ENCODE results near the gene TACR2.

Gene TACR2

DNA sequence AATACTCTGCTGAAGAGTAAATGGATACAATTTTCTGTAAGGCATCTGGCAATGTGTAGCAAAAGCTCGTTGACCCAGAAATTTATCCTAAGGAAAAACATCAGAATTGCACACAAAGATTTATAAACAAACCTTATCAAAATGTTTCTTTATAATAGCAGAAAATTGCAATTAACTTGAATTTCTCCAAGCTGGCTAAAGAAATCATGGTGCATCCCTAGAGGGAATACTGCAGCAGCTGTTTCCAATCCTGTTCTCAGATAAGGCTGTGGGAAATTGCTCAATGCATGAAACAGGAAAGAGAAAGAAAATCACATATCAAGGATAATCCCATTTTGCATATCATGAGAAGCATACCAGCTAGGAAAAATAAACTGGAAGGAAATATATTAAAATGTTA is 18.7 kb downstream of the TACR2 start:
- no peak for DNase-seq (ENCODE audit: low read depth)
- TF ChIP-seq, protein P1, sequence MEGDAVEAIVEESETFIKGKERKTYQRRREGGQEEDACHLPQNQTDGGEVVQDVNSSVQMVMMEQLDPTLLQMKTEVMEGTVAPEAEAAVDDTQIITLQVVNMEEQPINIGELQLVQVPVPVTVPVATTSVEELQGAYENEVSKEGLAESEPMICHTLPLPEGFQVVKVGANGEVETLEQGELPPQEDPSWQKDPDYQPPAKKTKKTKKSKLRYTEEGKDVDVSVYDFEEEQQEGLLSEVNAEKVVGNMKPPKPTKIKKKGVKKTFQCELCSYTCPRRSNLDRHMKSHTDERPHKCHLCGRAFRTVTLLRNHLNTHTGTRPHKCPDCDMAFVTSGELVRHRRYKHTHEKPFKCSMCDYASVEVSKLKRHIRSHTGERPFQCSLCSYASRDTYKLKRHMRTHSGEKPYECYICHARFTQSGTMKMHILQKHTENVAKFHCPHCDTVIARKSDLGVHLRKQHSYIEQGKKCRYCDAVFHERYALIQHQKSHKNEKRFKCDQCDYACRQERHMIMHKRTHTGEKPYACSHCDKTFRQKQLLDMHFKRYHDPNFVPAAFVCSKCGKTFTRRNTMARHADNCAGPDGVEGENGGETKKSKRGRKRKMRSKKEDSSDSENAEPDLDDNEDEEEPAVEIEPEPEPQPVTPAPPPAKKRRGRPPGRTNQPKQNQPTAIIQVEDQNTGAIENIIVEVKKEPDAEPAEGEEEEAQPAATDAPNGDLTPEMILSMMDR (IDR thresholded peaks at IDR 0.05; ENCODE audit: low read depth, low read length) = no peak
- TF ChIP-seq POLR2A (IDR thresholded peaks at IDR 0.05; ENCODE audit: extremely low read depth, insufficient read length) (no peak), MAX (IDR thresholded peaks at IDR 0.05; ENCODE audit: low read depth, low read length) (no peak), MYC (IDR thresholded peaks at IDR 0.05; ENCODE audit: low read depth, low read length) (no peak)
- H3K4me3 ChIP-seq (ENCODE audit: low read depth, low read length) = no peak overlapping the region

DNA sequence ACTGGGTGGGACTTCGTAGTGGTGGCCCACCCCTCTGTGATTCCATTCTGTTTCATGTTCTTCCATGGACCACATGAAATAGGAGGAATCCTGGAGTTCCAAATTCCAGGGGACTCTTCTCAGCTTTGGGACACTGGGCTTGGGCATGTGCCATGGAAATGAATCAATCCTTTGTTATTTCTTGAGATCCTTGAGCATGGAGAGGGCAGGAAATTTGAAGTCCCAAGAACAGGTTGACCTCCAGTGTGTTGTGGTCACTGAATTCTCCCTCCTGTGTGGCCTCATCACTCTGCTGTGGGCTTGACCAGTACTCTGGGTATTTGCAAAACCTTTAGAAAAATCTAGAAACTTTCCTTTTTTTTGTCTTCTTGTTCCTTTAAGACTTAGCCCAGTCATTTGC is 22.7 kb downstream of the TACR2 start:
- TF ChIP-seq POLR2A (IDR thresholded peaks at IDR 0.05; ENCODE audit: extremely low read depth, insufficient read length) (no peak), MAX (IDR thresholded peaks at IDR 0.05; ENCODE audit: low read depth, low read length) (no peak), MYC (IDR thresholded peaks at IDR 0.05; ENCODE audit: low read depth, low read length) (no peak)
- TF ChIP-seq, protein P1 (IDR thresholded peaks at IDR 0.05; ENCODE audit: low read depth, low read length) = no peak
- no peak for DNase-seq (ENCODE audit: low read depth)
- no peak overlapping the region for H3K4me3 ChIP-seq (ENCODE audit: low read depth, low read length)

GRCh38 chr10:69392481-69393000 is 24.2 kb downstream of the TACR2 start:
- H3K4me3 ChIP-seq (ENCODE audit: low read depth, low read length) = no peak overlapping the region
- TF ChIP-seq MAX (IDR thresholded peaks at IDR 0.05; ENCODE audit: low read depth, low read length) (peak; percentile 63), POLR2A (IDR thresholded peaks at IDR 0.05; ENCODE audit: extremely low read depth, insufficient read length) (no peak), MYC (IDR thresholded peaks at IDR 0.05; ENCODE audit: low read depth, low read length) (peak; percentile 58)
- TF ChIP-seq, protein P1 (IDR thresholded peaks at IDR 0.05; ENCODE audit: low read depth, low read length) = peak; percentile 98
- peak; percentile 91 for DNase-seq (ENCODE audit: low read depth)

- no peak for TF ChIP-seq POLR2A (IDR thresholded peaks at IDR 0.05; ENCODE audit: extremely low read depth, insufficient read length)
- TF ChIP-seq, protein P1 (IDR thresholded peaks at IDR 0.05; ENCODE audit: low read depth, low read length) = no peak
- TF ChIP-seq MAX (IDR thresholded peaks at IDR 0.05; ENCODE audit: low read depth, low read length) = no peak
- TF ChIP-seq MYC (IDR thresholded peaks at IDR 0.05; ENCODE audit: low read depth, low read length) = no peak
- no peak for DNase-seq (ENCODE audit: low read depth)
- H3K4me3 ChIP-seq (ENCODE audit: low read depth, low read length) = no peak overlapping the region
These were observed 25.6 kb downstream of the TACR2 start for GRCh38 chr10:69391158-69391557.

DNA sequence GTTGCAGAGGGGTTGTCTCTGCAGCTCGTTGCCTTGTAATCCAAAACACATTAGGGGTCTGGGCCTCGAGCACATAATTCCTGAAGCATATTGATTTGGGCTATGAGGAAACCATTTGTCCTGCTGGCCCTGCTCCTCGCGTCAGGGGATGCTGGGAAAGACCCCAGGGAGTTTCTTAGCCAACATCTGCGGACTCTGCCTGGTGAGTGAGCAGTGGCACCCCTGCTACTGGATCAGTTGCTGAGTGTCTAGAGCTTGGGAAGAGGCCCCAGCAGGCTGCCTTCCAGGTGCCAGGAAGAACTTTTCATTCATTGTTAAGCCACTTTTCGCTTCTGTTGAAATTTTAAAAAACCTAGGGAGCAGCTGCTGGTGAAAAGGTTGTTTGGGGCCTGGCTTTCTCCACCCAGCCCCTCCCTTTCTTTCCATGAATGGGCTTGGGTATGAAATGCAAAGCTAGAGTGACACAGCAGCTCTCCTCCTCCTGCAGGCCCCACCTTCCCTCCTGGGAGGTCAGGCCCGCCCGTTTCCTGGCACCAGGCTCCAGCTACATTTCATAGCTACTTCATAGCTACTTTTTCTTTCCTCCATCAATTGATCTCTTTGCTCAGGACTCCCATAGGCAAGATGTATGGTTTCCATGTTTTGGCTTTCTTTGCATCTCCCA is 26.8 kb downstream of the TACR2 start:
- no peak overlapping the region for H3K4me3 ChIP-seq (ENCODE audit: low read depth, low read length)
- TF ChIP-seq, protein P1 (IDR thresholded peaks at IDR 0.05; ENCODE audit: low read depth, low read length) = no peak
- 0 out of 2 replicates have a peak, but pooled peaks have one; percentile 13 for TF ChIP-seq MYC (IDR thresholded peaks at IDR 0.05; ENCODE audit: low read depth, low read length)
- no peak for TF ChIP-seq POLR2A (IDR thresholded peaks at IDR 0.05; ENCODE audit: extremely low read depth, insufficient read length)
- TF ChIP-seq MAX (IDR thresholded peaks at IDR 0.05; ENCODE audit: low read depth, low read length) = 0 out of 2 replicates have a peak, but pooled peaks have one; percentile 25
- DNase-seq (ENCODE audit: low read depth) = peak; percentile 67

Data from NB4 (cell line).